Measurements from ENCODE around the gene SLFN5. TPM values are rescaled to one million over a fixed set of nuclear protein-coding genes. Genes with fewer than 3 reads are reported as not detected.

SLFN5 gene
- total RNA-seq, 2 experiments from 2014 or later = 28.8 to 29.8 TPM

DNA sequence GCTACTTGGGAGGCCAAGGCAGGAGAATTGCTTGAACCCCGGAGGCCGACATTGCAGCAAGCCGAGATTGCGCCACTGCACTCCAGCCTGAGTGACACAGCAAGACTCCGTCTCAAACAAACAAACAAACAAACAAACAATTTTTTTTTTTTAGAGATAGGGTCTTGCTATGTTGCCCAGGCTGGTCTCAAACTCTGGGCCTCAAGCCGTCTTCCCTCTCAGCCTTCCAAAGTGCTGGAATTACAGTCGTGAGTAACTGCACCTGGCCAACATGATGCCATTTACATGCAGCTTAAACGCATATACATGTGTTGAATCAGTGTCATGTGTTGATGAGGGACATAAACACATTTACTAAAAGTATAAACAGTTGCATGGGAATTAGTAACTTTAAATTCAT is 2.0 kb upstream of the SLFN5 start:
- intact Hi-C loops (cut with DNase I, micrococcal nuclease) = loop anchor here in 1 of 2 experiments (5.0 to 10.0 kb wide), 3 partner anchors 71 to 336 kb away; partner anchors contain the start of gene PEX12
- H3K9me3 Mint-ChIP-seq (ENCODE audit: low read depth) = no peaks in the 10 kb centered on the region
- CTCF ChIA-PET = interaction anchor here (0.6 to 1.5 kb wide), 7 partner anchors 16 to 299 kb away, joined by 3 to 6 read pairs (median 4); partner anchors contain the start of gene RFFL

DNA sequence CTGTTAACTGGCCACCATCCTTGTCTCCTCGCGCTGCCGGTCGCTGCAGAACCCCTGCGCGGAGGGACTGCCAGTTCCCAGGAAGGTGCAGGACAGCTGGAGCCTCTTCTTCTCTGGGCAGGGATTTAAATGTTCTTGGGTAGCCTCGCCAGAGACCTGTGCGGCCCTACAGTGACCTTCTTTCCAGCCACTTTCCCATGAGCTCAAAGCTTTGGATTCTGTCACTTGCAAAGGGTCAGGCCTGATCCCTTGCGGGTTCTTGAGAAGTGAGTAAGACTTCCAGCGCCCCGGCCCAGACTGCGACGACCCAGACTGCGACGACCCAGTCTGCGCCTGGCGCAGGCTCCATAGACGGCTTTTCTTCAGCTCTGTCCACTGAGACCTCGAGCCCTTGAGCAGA is 1.4 kb upstream of the SLFN5 start:
- no peak for ATAC-seq
- peak overlapping the region; percentile 94 for H3K27ac Mint-ChIP-seq
- peak overlapping the region; percentile 82 for H3K4me3 Mint-ChIP-seq
- peak; percentile 56 for DNase-seq
- intact Hi-C loops (cut with DNase I, micrococcal nuclease) = loop anchor here in 1 of 2 experiments (5.0 to 10.0 kb wide), 3 partner anchors 71 to 336 kb away; partner anchors contain the start of gene PEX12
- no peaks in the 10 kb centered on the region for H3K27me3 Mint-ChIP-seq
- ChIA-PET POLR2A (interaction anchor here (0.5 to 2.2 kb wide), 2 partner anchors 14 to 27 kb away, joined by 3 to 11 read pairs; no protein-coding TSS in a partner anchor), CTCF (interaction anchor here (0.6 to 2.1 kb wide), 7 partner anchors 16 to 298 kb away, joined by 3 to 6 read pairs (median 4); no protein-coding TSS in a partner anchor)
- peaks cover 74% of the 10 kb centered on the region for H3K4me1 Mint-ChIP-seq
- H3K9me3 Mint-ChIP-seq (ENCODE audit: low read depth) = no peaks in the 10 kb centered on the region
- H3K36me3 Mint-ChIP-seq (ENCODE audit: low read depth) = peaks cover 15% of the 10 kb centered on the region

More for the DNA sequence above, 2.0 kb upstream of the SLFN5 start:
- DNase-seq (no peak), ATAC-seq (no peak)
- Mint-ChIP-seq H3K27me3 (no peaks in the 10 kb centered on the region), H3K4me1 (peaks cover 75% of the 10 kb centered on the region), H3K36me3 (ENCODE audit: low read depth) (peaks cover 15% of the 10 kb centered on the region), H3K4me3 (peak overlapping the region; percentile 82), H3K27ac (peak overlapping the region; percentile 94)
- POLR2A ChIA-PET = interaction anchor here (0.6 to 2.2 kb wide), 2 partner anchors 27 to 98 kb away, joined by 4 to 11 read pairs; no protein-coding TSS in a partner anchor

DNA sequence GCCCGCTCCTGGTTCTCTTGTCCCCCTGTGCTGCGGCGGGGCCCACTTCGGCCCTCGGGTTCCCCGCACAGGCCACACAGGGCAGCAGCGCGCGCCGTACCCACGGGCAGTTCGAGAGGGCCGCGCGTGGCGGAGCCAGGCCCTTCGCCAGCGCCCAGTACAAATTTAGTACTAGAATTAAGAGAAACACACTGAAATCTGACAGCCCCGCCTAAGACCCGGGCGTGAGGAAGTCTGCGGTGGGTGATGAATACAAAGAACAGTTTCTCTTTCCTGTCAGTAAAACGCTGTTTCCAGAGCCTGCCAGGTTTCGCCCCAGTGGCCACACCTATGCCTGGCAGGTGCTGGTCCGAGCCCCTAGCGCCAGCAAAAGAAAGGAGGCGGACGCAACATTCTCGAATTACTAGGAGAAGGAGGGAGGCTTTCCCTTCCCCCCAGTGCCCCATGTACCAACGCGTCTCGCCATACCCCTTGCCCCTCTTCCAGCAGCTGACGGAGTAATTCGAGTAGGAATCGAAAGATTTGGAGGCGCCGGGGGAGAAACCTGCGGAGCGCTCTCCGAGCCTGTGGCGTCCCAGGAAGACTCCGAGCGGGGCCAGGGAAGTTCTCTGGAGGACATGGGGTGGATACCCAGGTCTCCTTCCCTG is 591 bp upstream of the SLFN5 start:
- Mint-ChIP-seq H3K9me3 (ENCODE audit: low read depth) (no peaks in the 10 kb centered on the region), H3K36me3 (ENCODE audit: low read depth) (peaks cover 20% of the 10 kb centered on the region), H3K4me1 (peaks cover 72% of the 10 kb centered on the region), H3K27me3 (no peaks in the 10 kb centered on the region), H3K27ac (peak overlapping the region; percentile 94), H3K4me3 (peak overlapping the region; percentile 82)
- intact Hi-C loops (cut with DNase I, micrococcal nuclease) = loop anchor here (1.0 to 10.0 kb wide), 12 partner anchors 28 to 567 kb away; partner anchors contain the start of genes AP2B1 (in 1 of the 2), NLE1 (in 1 of the 2), PEX12 (in 1 of the 2) and SLFN11 (in 1 of the 2)
- ChIA-PET CTCF (interaction anchor here (0.5 to 2.1 kb wide), 14 partner anchors 15 to 334 kb away, joined by 3 to 6 read pairs (median 4); partner anchors contain the start of gene SLFN12L), POLR2A (interaction anchor here (0.5 to 2.4 kb wide), 5 partner anchors 14 to 297 kb away, joined by 3 to 11 read pairs (median 8); partner anchors contain the start of gene SLFN12L)
- DNase-seq (peak; percentile 93), ATAC-seq (peak; percentile 52)

DNA sequence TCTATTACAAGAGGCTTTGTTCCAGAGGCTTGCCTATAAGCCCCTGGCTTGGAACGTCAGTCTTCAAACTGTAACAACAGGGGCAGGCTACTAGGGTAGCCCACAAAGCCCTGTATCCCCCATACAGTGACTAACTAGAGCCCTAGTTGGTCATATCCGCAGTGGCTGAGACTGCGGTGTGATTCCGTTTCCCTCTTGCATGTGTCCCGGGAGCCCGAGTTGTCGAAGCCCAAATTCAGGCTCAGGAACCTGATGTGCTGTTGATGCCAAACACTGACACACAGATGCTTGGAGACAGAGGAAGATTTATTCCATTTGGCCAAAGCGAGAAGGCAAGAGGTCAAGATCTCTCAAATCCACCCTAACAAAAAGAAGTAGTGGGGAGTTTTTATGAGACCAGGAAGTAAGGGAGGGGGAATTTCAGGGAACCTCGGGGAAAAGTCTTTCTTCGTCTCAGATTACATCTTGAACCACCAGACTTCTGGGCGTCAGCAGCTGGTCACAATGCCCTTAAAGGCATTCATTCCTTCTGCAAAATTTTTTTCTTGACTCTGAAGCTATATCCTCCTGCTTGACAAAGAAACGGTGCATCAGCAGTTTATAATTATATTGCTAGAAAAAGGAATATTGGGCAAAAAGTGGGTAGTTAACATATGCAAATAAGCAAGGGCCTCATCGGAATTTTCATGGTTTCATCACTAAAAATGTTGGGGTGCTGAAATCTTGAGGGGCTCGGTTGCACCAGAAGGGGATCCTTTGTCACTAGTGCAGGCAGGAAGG is 879 bp downstream of the SLFN5 start:
- CTCF ChIA-PET = interaction anchor here (0.6 to 1.7 kb wide), 10 partner anchors 10 to 297 kb away, joined by 3 to 6 read pairs (median 4); partner anchors contain the start of gene SLFN12L

DNA sequence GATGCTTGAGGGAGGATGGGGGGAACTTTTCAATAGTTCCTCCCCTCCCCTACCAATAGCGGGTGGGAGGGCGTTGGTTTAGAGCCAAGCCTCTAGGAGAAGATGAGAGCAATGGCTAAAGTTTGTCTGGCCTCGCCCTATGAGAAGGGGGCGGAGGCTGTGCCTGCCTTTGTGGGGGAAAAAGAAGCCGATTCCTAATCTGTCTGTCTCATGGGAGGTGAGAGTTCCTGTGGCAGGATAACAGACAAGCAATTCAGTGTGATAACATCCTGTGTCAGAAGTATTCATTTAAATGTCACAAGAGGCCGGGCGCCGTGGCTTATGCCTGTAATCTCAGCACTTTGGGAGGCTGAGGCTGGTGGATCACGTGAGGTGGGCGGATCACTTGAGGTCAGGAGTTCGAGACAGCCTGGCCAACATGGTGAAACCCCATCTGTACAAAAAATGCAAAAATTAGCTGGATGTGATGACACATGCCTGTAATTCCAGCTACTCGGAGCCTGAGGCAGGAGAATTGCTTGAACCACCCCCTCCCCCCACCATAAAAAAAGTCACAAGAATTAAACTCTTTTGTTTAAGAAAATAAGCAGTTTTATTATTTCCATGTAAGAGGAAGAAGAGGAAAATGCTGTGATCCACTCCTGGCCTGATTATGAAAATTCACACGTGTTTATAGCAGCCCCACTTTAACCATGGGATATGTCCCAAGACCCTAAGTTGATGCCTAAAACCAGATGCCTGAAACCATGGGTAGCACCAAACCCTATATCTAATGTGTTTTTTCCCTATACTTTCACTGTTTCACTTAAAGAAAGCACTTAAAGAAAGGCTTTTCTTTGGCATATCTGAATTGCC is 1.7 kb downstream of the SLFN5 start:
- no peaks in the 10 kb centered on the region for H3K27me3 Mint-ChIP-seq
- intact Hi-C loops (cut with DNase I, micrococcal nuclease) = loop anchor here (1.0 to 10.0 kb wide), 12 partner anchors 30 to 334 kb away; partner anchors contain the start of genes PEX12 (in 2 of the 2), RFFL (in 1 of the 2), SLFN12L (in 1 of the 2) and SLFN13 (in 1 of the 2)
- no peaks in the 10 kb centered on the region for H3K9me3 Mint-ChIP-seq (ENCODE audit: low read depth)
- ChIA-PET POLR2A (interaction anchor here (0.6 to 2.4 kb wide), 3 partner anchors 30 to 292 kb away, joined by 3 to 9 read pairs (median 8); partner anchors contain the start of gene SLFN12L), CTCF (interaction anchor here (0.6 to 1.5 kb wide), 4 partner anchors 11 to 296 kb away, joined by 3 to 4 read pairs (median 3); no protein-coding TSS in a partner anchor)
- H3K4me3 Mint-ChIP-seq = peak overlapping the region; percentile 82
- peak; percentile 96 for DNase-seq
- peak overlapping the region; percentile 94 for H3K27ac Mint-ChIP-seq
- peak; percentile 63 for ATAC-seq
- peaks cover 31% of the 10 kb centered on the region for H3K36me3 Mint-ChIP-seq (ENCODE audit: low read depth)
- H3K4me1 Mint-ChIP-seq = peaks cover 70% of the 10 kb centered on the region

More for the DNA sequence above, 879 bp downstream of the SLFN5 start:
- H3K4me1 Mint-ChIP-seq = peaks cover 70% of the 10 kb centered on the region
- H3K9me3 Mint-ChIP-seq (ENCODE audit: low read depth) = no peaks in the 10 kb centered on the region
- H3K4me3 Mint-ChIP-seq = peak overlapping the region; percentile 82
- POLR2A ChIA-PET = interaction anchor here (0.6 to 2.4 kb wide), 5 partner anchors 29 to 296 kb away, joined by 3 to 9 read pairs (median 3); partner anchors contain the start of gene SLFN12L
- H3K27me3 Mint-ChIP-seq = no peaks in the 10 kb centered on the region
- peaks cover 28% of the 10 kb centered on the region for H3K36me3 Mint-ChIP-seq (ENCODE audit: low read depth)
- intact Hi-C loops (cut with DNase I, micrococcal nuclease) = loop anchor here (1.0 to 10.0 kb wide), 15 partner anchors 29 to 566 kb away; partner anchors contain the start of genes PEX12 (in 2 of the 2), SLFN12L (in 2 of the 2), TAF15 (in 2 of the 2) and RFFL (in 1 of the 2)
- peak overlapping the region; percentile 94 for H3K27ac Mint-ChIP-seq
- DNase-seq (peak; percentile 79), ATAC-seq (peak; percentile 23)

DNA sequence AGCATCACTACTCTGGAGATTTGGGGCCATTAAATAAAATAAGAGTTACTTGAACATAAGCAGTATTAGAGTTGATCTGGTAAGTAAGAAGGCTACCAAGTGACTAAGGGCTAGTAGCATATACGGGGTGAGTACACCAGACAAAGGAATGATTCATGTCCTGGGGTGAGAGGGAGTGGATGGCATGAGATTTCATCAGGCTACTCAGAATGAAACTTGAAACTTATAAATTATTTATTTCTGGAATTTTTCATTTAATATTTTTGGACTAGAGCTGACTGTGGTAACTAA is 2.3 kb downstream of the SLFN5 start:
- ChIA-PET CTCF (interaction anchor here (1.5 kb wide), 1 partner anchor 11 kb away, joined by 3 read pairs; no protein-coding TSS in a partner anchor), POLR2A (no interaction called here)
- DNase-seq = peak; percentile 41
- Mint-ChIP-seq H3K27me3 (no peaks in the 10 kb centered on the region), H3K4me1 (peaks cover 71% of the 10 kb centered on the region), H3K4me3 (peak overlapping the region; percentile 82), H3K36me3 (ENCODE audit: low read depth) (peaks cover 35% of the 10 kb centered on the region), H3K9me3 (ENCODE audit: low read depth) (no peaks in the 10 kb centered on the region), H3K27ac (peak overlapping the region; percentile 94)
- ATAC-seq = peak; percentile 46
- intact Hi-C loops (cut with DNase I, micrococcal nuclease) = loop anchor here (1.0 to 10.0 kb wide), 5 partner anchors 44 to 242 kb away; partner anchors contain the start of gene SLFN13 (in 1 of the 2)

DNA sequence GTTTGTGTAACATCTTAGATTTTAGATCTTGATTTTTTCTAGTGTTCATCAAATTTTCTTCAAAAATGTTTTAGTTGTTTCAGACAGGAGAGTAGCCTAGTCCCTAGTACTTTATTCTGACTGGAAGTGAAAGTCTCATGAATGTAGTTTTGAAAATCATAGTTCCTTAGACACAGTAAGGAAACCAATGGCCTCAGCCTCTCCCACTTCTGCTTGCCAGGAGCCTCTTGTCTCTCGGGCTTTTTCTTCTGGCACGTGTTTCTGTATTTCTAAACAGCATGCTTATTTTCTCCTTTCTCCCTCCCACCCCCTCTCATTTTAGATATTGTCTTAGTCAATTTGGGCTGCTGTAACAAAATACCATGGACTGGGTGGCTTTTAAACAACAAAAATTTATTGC is 9.8 kb downstream of the SLFN5 start:
- H3K4me1 Mint-ChIP-seq = peaks cover 77% of the 10 kb centered on the region
- POLR2A ChIA-PET = no interaction called here
- CTCF ChIA-PET = no interaction called here
- DNase-seq (no peak), ATAC-seq (peak; percentile 42)
- H3K36me3 Mint-ChIP-seq (ENCODE audit: low read depth) = peaks cover 19% of the 10 kb centered on the region
- H3K9me3 Mint-ChIP-seq (ENCODE audit: low read depth) = no peaks in the 10 kb centered on the region
- H3K27ac Mint-ChIP-seq = peak overlapping the region; percentile 15
- H3K4me3 Mint-ChIP-seq = no peak overlapping the region
- H3K27me3 Mint-ChIP-seq = no peaks in the 10 kb centered on the region
- intact Hi-C loops (cut with DNase I, micrococcal nuclease) = no loop called here

DNA sequence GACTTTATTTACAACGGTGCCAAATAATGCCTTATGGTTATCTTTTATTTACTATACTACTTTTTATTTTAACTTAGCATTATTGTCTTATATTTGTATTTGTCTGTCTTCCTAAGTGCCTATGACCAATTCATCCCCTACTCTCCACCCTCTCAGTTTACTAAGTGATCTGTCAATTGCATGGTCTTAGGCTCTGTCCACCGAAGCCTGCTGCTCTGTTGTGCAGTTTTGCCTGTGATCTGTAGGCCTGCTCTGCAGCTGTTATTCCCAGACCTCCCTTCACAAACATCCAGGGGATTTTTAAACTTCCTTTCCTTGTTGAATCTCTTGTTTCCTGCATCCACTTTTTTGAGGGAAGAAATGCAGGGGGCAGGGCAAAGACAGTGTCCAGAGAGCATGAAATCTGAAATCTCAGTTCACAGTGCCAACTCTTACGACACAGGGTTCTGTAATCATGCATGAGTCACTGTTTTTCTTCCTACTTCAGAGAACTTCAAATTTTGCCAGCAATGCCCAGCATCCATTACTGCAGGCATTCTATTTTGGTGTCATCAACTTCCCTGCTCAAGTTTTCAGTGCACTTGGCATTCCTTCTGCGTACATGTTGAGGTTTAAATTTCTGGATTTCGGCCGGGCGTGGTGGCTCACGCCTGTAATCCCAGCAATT is 11.4 kb downstream of the SLFN5 start:
- POLR2A ChIA-PET = interaction anchor here (0.6 kb wide), 1 partner anchor 316 kb away, joined by 3 read pairs; no protein-coding TSS in a partner anchor
- peaks cover 75% of the 10 kb centered on the region for H3K4me1 Mint-ChIP-seq
- peaks cover 26% of the 10 kb centered on the region for H3K36me3 Mint-ChIP-seq (ENCODE audit: low read depth)
- DNase-seq (no peak), ATAC-seq (no peak)
- no peaks in the 10 kb centered on the region for H3K27me3 Mint-ChIP-seq
- CTCF ChIA-PET = no interaction called here
- no peak overlapping the region for H3K4me3 Mint-ChIP-seq
- peak overlapping the region; percentile 52 for H3K27ac Mint-ChIP-seq
- no peaks in the 10 kb centered on the region for H3K9me3 Mint-ChIP-seq (ENCODE audit: low read depth)
- intact Hi-C loops (cut with DNase I, micrococcal nuclease) = no loop called here

DNA sequence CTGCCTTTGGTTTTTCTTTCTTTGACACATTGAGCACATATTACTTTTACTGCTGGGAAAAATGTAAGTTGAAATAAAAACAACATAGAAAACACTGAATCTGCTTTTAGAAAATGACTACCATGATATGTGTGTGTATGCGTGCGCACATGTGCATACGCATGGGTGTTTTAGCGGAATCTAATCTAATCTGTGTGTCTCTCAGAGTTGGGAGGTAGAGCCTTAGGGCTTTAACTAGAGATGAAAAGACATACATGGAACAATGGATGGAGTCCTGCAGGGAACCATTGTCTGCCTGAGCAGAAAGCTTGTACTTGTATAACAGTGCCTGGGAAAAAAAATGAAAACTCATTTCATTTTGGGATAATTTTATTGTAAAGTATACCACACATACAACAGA is 12.4 kb downstream of the SLFN5 start:
- CTCF ChIA-PET = no interaction called here
- Mint-ChIP-seq H3K27ac (peak overlapping the region; percentile 71), H3K4me1 (peaks cover 74% of the 10 kb centered on the region), H3K27me3 (no peaks in the 10 kb centered on the region), H3K9me3 (ENCODE audit: low read depth) (no peaks in the 10 kb centered on the region), H3K4me3 (no peak overlapping the region), H3K36me3 (ENCODE audit: low read depth) (peaks cover 22% of the 10 kb centered on the region)
- intact Hi-C loops (cut with DNase I, micrococcal nuclease) = no loop called here
- ATAC-seq (no peak), DNase-seq (no peak)
- POLR2A ChIA-PET = no interaction called here

DNA sequence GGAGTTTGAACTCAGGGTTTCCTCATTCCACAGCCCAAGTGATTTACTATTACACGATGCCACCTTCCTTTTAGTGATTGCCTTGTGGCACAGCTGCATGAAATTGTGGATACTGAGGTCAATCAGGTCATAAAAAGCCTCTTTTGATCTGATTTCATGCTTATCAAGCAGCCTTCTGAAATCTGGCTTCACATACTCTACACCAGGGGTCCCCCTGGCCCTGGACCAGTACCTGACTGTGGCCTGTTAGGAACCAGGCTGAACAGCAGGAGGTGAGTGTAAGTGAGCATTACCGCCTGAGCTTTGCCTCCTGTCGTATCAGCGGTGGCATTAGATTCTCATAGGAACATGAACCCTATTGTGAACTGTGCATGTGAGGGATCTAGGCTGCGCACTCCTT is 13.8 kb downstream of the SLFN5 start:
- ATAC-seq (peak; percentile 54), DNase-seq (no peak)
- Mint-ChIP-seq H3K9me3 (ENCODE audit: low read depth) (no peaks in the 10 kb centered on the region), H3K36me3 (ENCODE audit: low read depth) (peaks cover 25% of the 10 kb centered on the region), H3K4me3 (no peak overlapping the region), H3K27me3 (no peaks in the 10 kb centered on the region), H3K27ac (peak overlapping the region; percentile 63), H3K4me1 (peaks cover 73% of the 10 kb centered on the region)
- ChIA-PET POLR2A (no interaction called here), CTCF (interaction anchor here (0.5 to 1.4 kb wide), 9 partner anchors 13 to 282 kb away, joined by 3 to 7 read pairs (median 3); partner anchors contain the start of gene SLFN5)
- intact Hi-C loops (cut with DNase I, micrococcal nuclease) = no loop called here
